IPS-18c (cell line): ENCODE results near the gene FA2H.
"Not testable (repeated sequence)": the region's sequence is repeated elsewhere in the genome, so short reads cannot be mapped to it uniquely, and the experiment has no call there.

ENCODE experiments used
- H3K4me3 ChIP-seq: 2 replicates; pipeline ENCODE4 v1.7.0; 2013; ENCODE audit warnings: low read depth, mild to moderate bottlenecking, low read length, moderate library complexity; ENCODE audit not compliant: insufficient read depth
- H3K9me3 ChIP-seq: one replicate; pipeline ENCODE4 v1.6.1; 2013; ENCODE audit warnings: mild to moderate bottlenecking, low read length, moderate library complexity; ENCODE audit not compliant: control insufficient read depth, insufficient read depth

The FA2H gene

DNA sequence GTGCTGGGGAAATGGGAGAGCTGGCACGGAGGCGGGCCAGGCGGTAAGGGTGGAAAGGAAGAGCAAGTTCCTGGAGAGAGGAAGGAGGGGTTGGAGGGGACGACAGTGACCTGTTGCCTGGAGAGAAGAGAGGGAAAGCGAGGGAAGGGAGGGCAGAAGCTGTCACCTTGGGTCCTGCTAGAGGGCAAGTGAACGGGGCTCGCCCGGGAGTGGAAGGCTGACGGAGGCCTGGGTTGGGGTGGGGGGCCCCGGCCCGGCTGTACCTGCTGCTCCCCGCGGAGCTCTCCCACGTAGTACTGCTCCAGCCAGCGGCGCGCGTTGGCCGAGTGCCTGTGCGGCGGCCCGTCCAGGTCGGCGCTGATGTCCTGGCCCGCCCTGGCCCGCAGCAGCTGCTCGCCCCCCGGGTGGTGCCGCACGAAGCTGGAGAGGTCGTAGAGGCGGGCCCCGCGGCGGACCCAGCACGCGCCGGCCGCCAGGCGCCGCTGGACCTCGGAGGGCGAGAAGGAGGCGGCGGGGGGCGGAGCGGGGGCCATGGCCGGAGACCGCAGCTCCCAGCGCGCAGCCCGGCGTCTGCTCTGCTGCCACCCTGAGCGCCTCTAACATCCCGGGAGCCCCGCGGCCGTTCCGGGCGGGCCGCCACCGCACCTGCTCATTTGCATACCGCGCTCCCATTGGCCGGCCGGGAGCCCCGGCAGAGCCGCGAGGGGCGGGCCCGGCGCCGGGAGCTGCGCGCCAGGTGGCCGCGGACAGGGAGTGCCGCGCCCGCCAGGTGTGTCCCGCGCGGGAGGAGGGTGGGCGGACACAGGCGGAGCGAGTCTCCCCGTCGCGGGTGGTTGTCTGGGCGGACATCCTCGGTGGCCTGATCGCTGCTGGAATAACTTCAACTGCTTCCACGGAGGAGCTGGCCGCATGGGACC is at the start of gene FA2H:
FA2H (minus strand) TSS at position 598 of the 917 bp plus-strand sequence; CDS start at position 533, 65 bp downstream.
- Histone ChIP-seq H3K4me3 (peak within 1 kb of the TSS; percentile 68), H3K9me3 (no peaks in the 10 kb centered on the region)

DNA sequence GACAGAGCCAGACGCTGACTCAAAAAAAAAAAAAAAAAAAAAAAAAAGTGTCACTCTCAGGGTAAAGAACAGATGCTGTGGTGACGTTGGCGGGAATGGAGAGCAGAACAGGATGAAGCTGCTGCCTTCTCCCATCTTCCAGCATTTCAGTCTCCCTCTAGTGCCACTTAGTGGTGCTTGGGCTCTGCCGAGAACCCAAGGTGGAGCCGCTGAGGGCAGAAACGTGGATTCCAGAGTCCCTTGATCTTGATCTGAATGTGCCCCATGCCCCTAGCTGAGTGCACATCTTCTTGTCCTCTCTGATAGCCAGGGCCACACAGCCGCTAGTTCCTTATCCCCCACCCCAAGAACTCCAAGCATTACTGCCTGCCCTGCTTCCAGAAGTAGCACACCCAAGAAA is 43.2 kb upstream of the FA2H start:
- H3K4me3 ChIP-seq, result no peak overlapping the region
- no peaks in the 10 kb centered on the region for H3K9me3 ChIP-seq

DNA sequence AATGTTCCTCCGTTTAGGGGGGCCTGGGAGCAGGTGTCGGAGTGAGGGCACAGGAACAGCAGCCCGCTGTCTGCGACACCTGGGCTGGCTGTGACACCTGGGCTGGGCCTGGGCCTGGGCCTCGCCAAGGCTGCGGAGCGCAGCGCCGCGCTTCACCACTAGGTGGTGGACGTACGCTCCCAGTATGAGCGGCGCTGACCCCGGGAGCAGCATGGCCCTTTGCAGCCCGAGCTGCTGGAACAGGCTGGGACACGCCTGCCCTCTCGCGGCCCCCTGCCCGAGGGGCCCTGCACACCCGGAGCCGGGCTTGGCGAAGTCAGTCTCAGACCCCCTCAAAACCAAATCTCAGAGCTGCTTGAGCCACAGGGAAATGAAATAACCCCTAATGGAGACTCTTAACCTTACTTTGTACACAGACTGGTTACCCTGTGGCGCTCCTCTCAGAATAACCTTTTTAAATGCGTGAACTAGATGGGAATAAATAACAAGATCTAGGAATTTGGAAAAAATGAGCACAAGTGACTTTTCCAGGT is 38.6 kb upstream of the FA2H start:
- no peak overlapping the region for H3K4me3 ChIP-seq
- peaks cover 6% of the 10 kb centered on the region for H3K9me3 ChIP-seq

- H3K4me3 ChIP-seq, result no peak overlapping the region
- peaks cover 12% of the 10 kb centered on the region for H3K9me3 ChIP-seq
Measured at GRCh38 chr16:74811911-74812310, 37.3 kb upstream of the FA2H start.

- H3K4me3 ChIP-seq, result not testable (repeated sequence)
Measured at GRCh38 chr16:74811216-74811615, 36.6 kb upstream of the FA2H start.

DNA sequence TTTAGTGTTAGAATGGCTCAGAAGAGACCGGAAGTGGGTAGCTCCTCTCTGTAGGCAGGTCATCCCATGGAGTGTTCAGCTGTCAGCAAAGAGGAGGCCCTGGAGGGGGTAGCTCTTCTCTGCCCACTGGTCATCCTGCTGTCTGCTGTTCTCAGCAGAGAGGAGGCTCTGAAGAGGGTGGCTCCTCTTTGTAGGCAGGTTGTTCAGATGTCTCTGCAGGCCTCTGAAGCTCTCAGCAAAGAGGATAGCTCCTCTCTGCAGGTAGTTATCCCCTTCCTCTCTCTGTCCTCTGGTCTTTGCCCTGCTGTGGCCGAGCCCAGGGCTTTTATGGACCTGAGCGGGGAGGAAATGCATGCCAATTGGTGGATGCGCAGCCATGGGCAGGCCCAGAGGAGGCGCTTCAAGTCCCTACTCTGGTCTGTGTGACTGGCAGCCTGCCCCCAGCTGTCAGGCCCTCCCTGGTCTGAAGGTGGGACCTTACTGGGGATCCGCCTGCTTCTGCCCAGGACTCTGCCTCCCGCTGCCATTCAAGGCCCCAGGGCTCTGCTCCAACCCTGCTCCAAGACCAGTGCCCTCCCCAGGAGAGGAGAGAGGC is 32.5 kb upstream of the FA2H start:
- H3K9me3 ChIP-seq, result peaks cover 22% of the 10 kb centered on the region

More at GRCh38 chr16:74811216-74811615, 36.6 kb upstream of the FA2H start:
- peaks cover 18% of the 10 kb centered on the region for H3K9me3 ChIP-seq

GRCh38 chr16:74800216-74800871 is 25.7 kb upstream of the FA2H start:
- Histone ChIP-seq H3K4me3 (no peak overlapping the region), H3K9me3 (peaks cover 7% of the 10 kb centered on the region)

More for the DNA sequence above, 32.5 kb upstream of the FA2H start:
- H3K4me3 ChIP-seq, result no peak overlapping the region; the same call in 1 of the 2 replicates

DNA sequence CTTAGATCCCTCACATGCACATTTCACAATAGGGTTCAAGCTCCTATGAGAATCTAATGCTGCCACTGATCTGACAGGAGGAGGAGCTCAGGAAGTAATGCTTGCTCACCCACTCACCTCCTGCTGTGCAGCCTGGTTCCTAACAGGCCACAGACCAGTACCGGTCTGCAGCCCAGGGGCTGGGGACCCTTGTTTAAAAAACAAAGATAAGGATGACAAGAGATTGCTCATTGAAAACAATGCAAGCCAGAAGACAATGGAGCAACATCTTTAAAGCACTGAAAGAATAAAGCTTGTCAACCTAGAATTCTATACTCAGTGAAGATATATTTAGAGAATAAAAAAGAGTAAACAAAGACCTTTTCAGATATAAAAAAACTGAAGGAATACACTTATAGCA is 22.8 kb upstream of the FA2H start:
- Histone ChIP-seq H3K9me3 (peaks cover 2% of the 10 kb centered on the region), H3K4me3 (no peak overlapping the region; the same call in 1 of the 2 replicates)

DNA sequence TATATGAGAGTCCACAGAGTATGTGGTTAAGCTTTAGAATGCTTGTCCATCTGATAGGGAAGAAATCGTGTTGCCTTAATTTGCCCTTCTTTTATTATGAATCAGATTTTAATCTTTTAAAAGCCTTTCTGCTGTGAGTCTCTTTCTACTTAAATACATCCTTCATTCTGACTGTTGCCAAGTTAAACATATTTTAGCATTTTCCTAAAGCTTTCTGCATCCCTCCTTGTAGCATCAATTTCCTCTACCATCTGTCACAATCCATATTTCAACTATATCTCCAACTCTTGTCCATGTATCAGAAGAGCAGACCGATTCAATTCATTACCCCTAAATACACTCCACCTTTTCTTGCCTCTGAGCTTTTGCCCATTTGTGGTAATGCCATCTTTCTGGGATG is 20.5 kb upstream of the FA2H start:
- Histone ChIP-seq H3K9me3 (no peaks in the 10 kb centered on the region), H3K4me3 (no peak overlapping the region)

GRCh38 chr16:74794668-74795067 is 20.0 kb upstream of the FA2H start:
- H3K9me3 ChIP-seq, result no peaks in the 10 kb centered on the region

GRCh38 chr16:74793571-74793970 is 19.0 kb upstream of the FA2H start:
- H3K4me3 ChIP-seq, result no peak overlapping the region
- H3K9me3 ChIP-seq, result no peaks in the 10 kb centered on the region

More at GRCh38 chr16:74794668-74795067, 20.0 kb upstream of the FA2H start:
- H3K4me3 ChIP-seq, result no peak overlapping the region

- no peak overlapping the region for H3K4me3 ChIP-seq
- H3K9me3 ChIP-seq, result no peaks in the 10 kb centered on the region
Measured at GRCh38 chr16:74792225-74792624, 17.6 kb upstream of the FA2H start.

GRCh38 chr16:74791749-74792148 is 17.1 kb upstream of the FA2H start:
- not testable (repeated sequence) for H3K9me3 ChIP-seq, H3K4me3 ChIP-seq

DNA sequence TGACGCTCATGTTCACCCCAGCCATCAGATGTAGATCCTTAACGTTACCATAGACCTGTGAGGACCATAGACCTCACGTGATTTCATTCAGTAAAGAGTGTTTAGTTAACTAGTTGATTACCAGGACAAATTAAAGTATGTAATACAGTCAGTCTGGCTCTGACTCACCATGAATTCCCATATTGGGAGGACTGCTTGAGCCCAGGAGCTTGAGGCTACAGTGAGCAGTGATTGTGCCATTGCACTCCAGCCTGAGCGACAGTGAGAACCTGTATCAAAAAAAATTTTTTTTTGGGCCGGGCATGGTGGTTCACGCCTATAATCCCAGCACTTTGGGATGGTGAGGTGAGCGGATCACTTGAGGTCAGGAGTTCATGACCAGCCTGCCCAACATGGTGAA is 13.5 kb upstream of the FA2H start:
- no peak overlapping the region for H3K4me3 ChIP-seq
- no peaks in the 10 kb centered on the region for H3K9me3 ChIP-seq

GRCh38 chr16:74785031-74785430 is 10.4 kb upstream of the FA2H start:
- H3K9me3 ChIP-seq, result no peaks in the 10 kb centered on the region
- no peak overlapping the region for H3K4me3 ChIP-seq

- Histone ChIP-seq H3K4me3 (no peak overlapping the region), H3K9me3 (no peaks in the 10 kb centered on the region)
Measured at GRCh38 chr16:74778646-74779045, 4.0 kb upstream of the FA2H start.

GRCh38 chr16:74776926-74777325 is 2.3 kb upstream of the FA2H start:
- Histone ChIP-seq H3K4me3 (no peak overlapping the region), H3K9me3 (no peaks in the 10 kb centered on the region)
